Measurements from ENCODE around the gene SETBP1. TPM values are rescaled to one million over a fixed set of nuclear protein-coding genes. Genes with fewer than 3 reads are reported as not detected.

SETBP1 gene
- total and polyA plus RNA-seq, 2 donors from 2014 or later: 2.7 to 71.7 TPM

DNA sequence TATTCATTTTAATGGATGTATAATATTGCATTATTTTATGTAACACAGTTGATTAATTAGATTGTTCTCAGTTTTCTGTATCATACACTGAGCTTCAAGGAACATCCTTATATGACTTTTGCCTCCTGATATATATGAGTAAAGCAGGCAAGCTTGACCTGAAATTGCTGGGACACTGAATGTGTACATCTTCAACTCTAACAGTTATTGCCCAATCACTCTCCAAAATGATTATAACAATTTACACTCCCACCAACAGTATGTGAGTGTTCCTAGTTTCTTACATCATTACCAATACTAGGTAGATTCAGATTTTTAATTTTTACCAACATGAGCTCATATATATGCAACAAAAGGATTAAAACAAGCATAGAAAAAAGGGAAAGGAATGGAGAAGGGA, 379.4 kb downstream of the SETBP1 start:
- no peak overlapping the region for H3K9ac ChIP-seq (ENCODE audit: low read length in 3 of 3)
- peaks cover 0 to 2% (median 0%) of the 10 kb centered on the region in 3 donors for H3K36me3 ChIP-seq (ENCODE audit: control insufficient read depth in 2 of 3, insufficient read depth in 3 of 3, low read length in 3 of 3)
- H3K4me1 ChIP-seq (ENCODE audit: control insufficient read depth in 2 of 3, insufficient read depth in 2 of 3, low read depth in 1 of 3, low read length in 3 of 3): peaks cover 0 to 6% (median 2%) of the 10 kb centered on the region in 3 donors
- no peak overlapping the region for H3K4me3 ChIP-seq (ENCODE audit: low read length in 3 of 3)
- H3K27me3 ChIP-seq (ENCODE audit: control insufficient read depth, insufficient read depth, low read length): no peaks in the 10 kb centered on the region
- no peaks in the 10 kb centered on the region for H3K9me3 ChIP-seq (ENCODE audit: control insufficient read depth in 2 of 3, insufficient read depth in 1 of 3, low read length in 3 of 3)
- TF ChIP-seq, protein P1, sequence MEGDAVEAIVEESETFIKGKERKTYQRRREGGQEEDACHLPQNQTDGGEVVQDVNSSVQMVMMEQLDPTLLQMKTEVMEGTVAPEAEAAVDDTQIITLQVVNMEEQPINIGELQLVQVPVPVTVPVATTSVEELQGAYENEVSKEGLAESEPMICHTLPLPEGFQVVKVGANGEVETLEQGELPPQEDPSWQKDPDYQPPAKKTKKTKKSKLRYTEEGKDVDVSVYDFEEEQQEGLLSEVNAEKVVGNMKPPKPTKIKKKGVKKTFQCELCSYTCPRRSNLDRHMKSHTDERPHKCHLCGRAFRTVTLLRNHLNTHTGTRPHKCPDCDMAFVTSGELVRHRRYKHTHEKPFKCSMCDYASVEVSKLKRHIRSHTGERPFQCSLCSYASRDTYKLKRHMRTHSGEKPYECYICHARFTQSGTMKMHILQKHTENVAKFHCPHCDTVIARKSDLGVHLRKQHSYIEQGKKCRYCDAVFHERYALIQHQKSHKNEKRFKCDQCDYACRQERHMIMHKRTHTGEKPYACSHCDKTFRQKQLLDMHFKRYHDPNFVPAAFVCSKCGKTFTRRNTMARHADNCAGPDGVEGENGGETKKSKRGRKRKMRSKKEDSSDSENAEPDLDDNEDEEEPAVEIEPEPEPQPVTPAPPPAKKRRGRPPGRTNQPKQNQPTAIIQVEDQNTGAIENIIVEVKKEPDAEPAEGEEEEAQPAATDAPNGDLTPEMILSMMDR (IDR thresholded peaks at IDR 0.05; ENCODE audit: borderline replicate concordance, extremely low read depth, insufficient read depth): no peak
- H3K27ac ChIP-seq (ENCODE audit: low read depth in 2 of 2, low read length in 2 of 2): no peak overlapping the region
- DNase-seq: no peak
- FAIRE-seq: no peak
- intact Hi-C loops (cut with DNase I): no loop called here

DNA sequence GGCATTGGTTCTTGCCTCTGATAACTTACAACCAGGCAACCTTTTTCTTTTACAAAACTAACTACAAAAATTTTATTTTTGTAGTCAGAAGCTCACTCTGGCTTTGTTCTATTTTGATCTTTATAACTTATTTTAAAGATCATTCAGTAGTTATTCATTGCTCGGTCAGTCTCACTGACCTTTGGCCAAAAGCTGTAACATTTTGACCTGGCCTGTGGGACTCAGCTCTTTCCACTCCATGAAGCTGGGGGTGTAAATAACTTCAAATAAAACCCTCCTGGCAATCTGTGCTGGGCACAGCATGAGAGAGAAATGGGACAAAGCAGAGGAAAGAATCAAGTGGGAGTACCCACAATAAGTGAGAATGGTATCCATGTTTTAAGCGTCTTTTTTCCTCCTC, 380.7 kb downstream of the SETBP1 start:
- no peak for FAIRE-seq
- Histone ChIP-seq H3K9me3 (ENCODE audit: control insufficient read depth in 2 of 3, insufficient read depth in 1 of 3, low read length in 3 of 3) (no peaks in the 10 kb centered on the region), H3K27me3 (ENCODE audit: control insufficient read depth, insufficient read depth, low read length) (no peaks in the 10 kb centered on the region), H3K36me3 (ENCODE audit: control insufficient read depth in 2 of 3, insufficient read depth in 3 of 3, low read length in 3 of 3) (peaks cover 0 to 2% (median 0%) of the 10 kb centered on the region in 3 donors), H3K27ac (ENCODE audit: low read depth in 2 of 2, low read length in 2 of 2) (no peak overlapping the region), H3K4me3 (ENCODE audit: low read length in 3 of 3) (no peak overlapping the region), H3K9ac (ENCODE audit: low read length in 3 of 3) (no peak overlapping the region), H3K4me1 (ENCODE audit: control insufficient read depth in 2 of 3, insufficient read depth in 2 of 3, low read depth in 1 of 3, low read length in 3 of 3) (peaks cover 0 to 6% (median 2%) of the 10 kb centered on the region in 3 donors)
- peak in 2 of 5 donors; percentile 12 to 28 for DNase-seq
- TF ChIP-seq, protein P1 (IDR thresholded peaks at IDR 0.05; ENCODE audit: borderline replicate concordance, extremely low read depth, insufficient read depth): no peak
- intact Hi-C loops (cut with DNase I): no loop called here

DNA sequence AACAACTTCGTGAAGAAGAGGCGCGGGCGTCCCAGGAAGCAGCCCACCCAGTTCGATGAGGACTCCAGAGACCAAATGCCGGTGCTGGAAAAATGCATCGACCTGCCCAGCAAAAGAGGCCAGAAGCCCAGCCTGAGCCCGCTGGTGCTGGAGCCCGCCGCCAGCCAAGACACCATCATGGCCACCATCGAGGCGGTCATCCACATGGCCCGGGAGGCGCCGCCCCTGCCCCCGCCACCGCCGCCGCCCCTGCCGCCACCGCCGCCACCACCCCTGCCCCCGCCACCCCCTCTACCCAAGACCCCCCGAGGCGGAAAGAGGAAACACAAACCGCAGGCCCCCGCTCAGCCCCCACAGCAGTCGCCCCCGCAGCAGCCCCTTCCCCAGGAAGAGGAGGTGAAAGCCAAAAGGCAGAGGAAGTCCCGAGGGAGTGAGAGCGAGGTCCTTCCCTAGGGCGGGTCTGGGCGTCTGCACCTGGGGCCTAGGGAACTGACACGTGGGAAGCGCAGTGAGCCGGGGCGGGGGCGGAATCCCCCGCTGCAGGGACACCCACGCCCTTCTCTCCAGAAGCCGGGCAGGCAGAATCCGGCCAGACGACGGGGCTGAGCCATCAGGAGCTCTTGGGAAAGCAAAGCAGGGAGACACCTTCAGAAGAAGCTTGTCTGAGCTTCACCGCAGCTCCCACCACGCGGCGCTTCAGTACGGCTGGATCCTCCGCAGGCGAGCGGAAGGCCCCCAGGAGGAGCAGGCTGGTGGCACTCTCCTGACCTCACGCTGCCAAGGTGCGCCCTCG, 382.8 kb downstream of the SETBP1 start:
- TF ChIP-seq, protein P1 (IDR thresholded peaks at IDR 0.05; ENCODE audit: borderline replicate concordance, extremely low read depth, insufficient read depth): no peak
- no peak overlapping the region for H3K4me3 ChIP-seq (ENCODE audit: low read length in 3 of 3)
- H3K27ac ChIP-seq (ENCODE audit: low read depth in 2 of 2, low read length in 2 of 2): no peak overlapping the region
- peak in 1 of 5 donors; percentile 73 for DNase-seq
- intact Hi-C loops (cut with DNase I): no loop called here
- peaks cover 0 to 19% (median 2%) of the 10 kb centered on the region in 3 donors for H3K4me1 ChIP-seq (ENCODE audit: control insufficient read depth in 2 of 3, insufficient read depth in 2 of 3, low read depth in 1 of 3, low read length in 3 of 3)
- no peak overlapping the region for H3K9ac ChIP-seq (ENCODE audit: low read length in 3 of 3)
- H3K27me3 ChIP-seq (ENCODE audit: control insufficient read depth, insufficient read depth, low read length): no peaks in the 10 kb centered on the region
- H3K9me3 ChIP-seq (ENCODE audit: control insufficient read depth in 2 of 3, insufficient read depth in 1 of 3, low read length in 3 of 3): no peaks in the 10 kb centered on the region
- H3K36me3 ChIP-seq (ENCODE audit: control insufficient read depth in 2 of 3, insufficient read depth in 3 of 3, low read length in 3 of 3): peaks cover 0 to 2% (median 0%) of the 10 kb centered on the region in 3 donors
- no peak for FAIRE-seq

All from kidney (tissue), 14 donors.